ENCODE data around the gene DPP10. TPM values are rescaled to one million over a fixed set of nuclear protein-coding genes. Genes with fewer than 3 reads are reported as not detected.

The DPP10 gene
- total RNA-seq, 1 donor from 2014 or later: 1.1 TPM

- no peaks in the 10 kb centered on the region for H3K36me3 ChIP-seq (ENCODE audit: insufficient read depth, low read length)
- Mint-ChIP-seq H3K4me3 (ENCODE audit: unreplicated experiment) (no peak overlapping the region), H3K27me3 (ENCODE audit: low read depth, unreplicated experiment) (peaks cover 3% of the 10 kb centered on the region), H3K36me3 (ENCODE audit: low read depth, unreplicated experiment) (no peaks in the 10 kb centered on the region), H3K9me3 (ENCODE audit: unreplicated experiment) (no peaks in the 10 kb centered on the region), H3K4me1 (ENCODE audit: low read depth, unreplicated experiment) (no peaks in the 10 kb centered on the region), H3K27ac (ENCODE audit: unreplicated experiment) (no peak overlapping the region)
- no peak overlapping the region for H3K27ac ChIP-seq (ENCODE audit: low read depth, low read length)
- TF ChIP-seq, protein P1, sequence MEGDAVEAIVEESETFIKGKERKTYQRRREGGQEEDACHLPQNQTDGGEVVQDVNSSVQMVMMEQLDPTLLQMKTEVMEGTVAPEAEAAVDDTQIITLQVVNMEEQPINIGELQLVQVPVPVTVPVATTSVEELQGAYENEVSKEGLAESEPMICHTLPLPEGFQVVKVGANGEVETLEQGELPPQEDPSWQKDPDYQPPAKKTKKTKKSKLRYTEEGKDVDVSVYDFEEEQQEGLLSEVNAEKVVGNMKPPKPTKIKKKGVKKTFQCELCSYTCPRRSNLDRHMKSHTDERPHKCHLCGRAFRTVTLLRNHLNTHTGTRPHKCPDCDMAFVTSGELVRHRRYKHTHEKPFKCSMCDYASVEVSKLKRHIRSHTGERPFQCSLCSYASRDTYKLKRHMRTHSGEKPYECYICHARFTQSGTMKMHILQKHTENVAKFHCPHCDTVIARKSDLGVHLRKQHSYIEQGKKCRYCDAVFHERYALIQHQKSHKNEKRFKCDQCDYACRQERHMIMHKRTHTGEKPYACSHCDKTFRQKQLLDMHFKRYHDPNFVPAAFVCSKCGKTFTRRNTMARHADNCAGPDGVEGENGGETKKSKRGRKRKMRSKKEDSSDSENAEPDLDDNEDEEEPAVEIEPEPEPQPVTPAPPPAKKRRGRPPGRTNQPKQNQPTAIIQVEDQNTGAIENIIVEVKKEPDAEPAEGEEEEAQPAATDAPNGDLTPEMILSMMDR (IDR thresholded peaks at IDR 0.05; ENCODE audit: insufficient read depth, low read depth, low read length): peak; percentile 61
- TF ChIP-seq EZH2 (IDR thresholded peaks at IDR 0.05; ENCODE audit: insufficient read depth, low read length): no peak
- FAIRE-seq: no peak
- peak; percentile 4 for DNase-seq (ENCODE audit: low read depth)
- H2AFZ ChIP-seq (ENCODE audit: low read depth, low read length): no peak overlapping the region
- no peak overlapping the region for H3K4me3 ChIP-seq (ENCODE audit: insufficient read depth, low read depth, low read length)
- no peaks in the 10 kb centered on the region for H4K20me1 ChIP-seq (ENCODE audit: insufficient read depth, low read length)
- H3K9me3 ChIP-seq (ENCODE audit: insufficient read depth, low read depth, low read length): no peaks in the 10 kb centered on the region
- no peak overlapping the region for H3K9ac ChIP-seq (ENCODE audit: low read length)
- H3K79me2 ChIP-seq (ENCODE audit: insufficient read depth, low read length): no peaks in the 10 kb centered on the region
- H3K4me1 ChIP-seq (ENCODE audit: insufficient read depth, low read length): no peaks in the 10 kb centered on the region
- H3K27me3 ChIP-seq (ENCODE audit: insufficient read depth, low read length): no peaks in the 10 kb centered on the region
- H3K4me2 ChIP-seq (ENCODE audit: low read length): no peak overlapping the region
Measured at GRCh38 chr2:114550895-114551793, 108.7 kb downstream of the DPP10 start.

- H4K20me1 ChIP-seq (ENCODE audit: insufficient read depth, low read length): no peaks in the 10 kb centered on the region
- no peak overlapping the region for H3K4me2 ChIP-seq (ENCODE audit: low read length)
- no peaks in the 10 kb centered on the region for H3K79me2 ChIP-seq (ENCODE audit: insufficient read depth, low read length)
- Mint-ChIP-seq H3K9me3 (ENCODE audit: unreplicated experiment) (no peaks in the 10 kb centered on the region), H3K4me1 (ENCODE audit: low read depth, unreplicated experiment) (no peaks in the 10 kb centered on the region), H3K27me3 (ENCODE audit: low read depth, unreplicated experiment) (peaks cover 3% of the 10 kb centered on the region), H3K4me3 (ENCODE audit: unreplicated experiment) (no peak overlapping the region), H3K27ac (ENCODE audit: unreplicated experiment) (no peak overlapping the region), H3K36me3 (ENCODE audit: low read depth, unreplicated experiment) (no peaks in the 10 kb centered on the region)
- H3K9me3 ChIP-seq (ENCODE audit: insufficient read depth, low read depth, low read length): no peaks in the 10 kb centered on the region
- DNase-seq (ENCODE audit: low read depth): no peak
- H3K27ac ChIP-seq (ENCODE audit: low read depth, low read length): no peak overlapping the region
- no peak overlapping the region for H3K9ac ChIP-seq (ENCODE audit: low read length)
- H3K4me3 ChIP-seq (ENCODE audit: insufficient read depth, low read depth, low read length): no peak overlapping the region
- no peaks in the 10 kb centered on the region for H3K4me1 ChIP-seq (ENCODE audit: insufficient read depth, low read length)
- TF ChIP-seq, protein P1 (IDR thresholded peaks at IDR 0.05; ENCODE audit: insufficient read depth, low read depth, low read length): no peak
- TF ChIP-seq EZH2 (IDR thresholded peaks at IDR 0.05; ENCODE audit: insufficient read depth, low read length): no peak
- no peaks in the 10 kb centered on the region for H3K27me3 ChIP-seq (ENCODE audit: insufficient read depth, low read length)
- FAIRE-seq: no peak
- H2AFZ ChIP-seq (ENCODE audit: low read depth, low read length): no peak overlapping the region
- no peaks in the 10 kb centered on the region for H3K36me3 ChIP-seq (ENCODE audit: insufficient read depth, low read length)
Measured at GRCh38 chr2:114553027-114553426, 110.6 kb downstream of the DPP10 start.

DNA sequence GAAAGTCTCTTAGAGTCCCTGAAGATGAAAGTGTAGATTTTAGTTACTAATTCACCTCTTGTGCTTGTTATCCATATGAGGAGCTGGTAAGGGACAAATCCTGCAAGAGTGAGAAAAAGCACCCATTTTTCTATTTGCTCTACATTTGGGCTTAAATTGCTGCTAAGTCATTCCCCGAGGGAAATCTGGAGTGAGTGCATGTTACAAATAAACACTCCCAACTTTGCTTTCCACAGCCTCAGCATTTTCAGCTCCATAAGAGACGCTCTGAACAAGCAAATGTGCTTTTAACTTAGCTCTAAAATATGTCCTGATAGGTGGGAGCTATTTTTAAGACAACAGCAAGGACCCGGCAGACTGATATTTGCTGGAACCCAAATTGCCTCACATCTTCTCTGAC, 126.7 kb downstream of the DPP10 start:
- no peak overlapping the region for H3K4me3 ChIP-seq (ENCODE audit: insufficient read depth, low read depth, low read length)
- no peak for DNase-seq (ENCODE audit: low read depth)
- H3K4me1 ChIP-seq (ENCODE audit: insufficient read depth, low read length): no peaks in the 10 kb centered on the region
- no peaks in the 10 kb centered on the region for H3K4me1 Mint-ChIP-seq (ENCODE audit: low read depth, unreplicated experiment)
- H3K27me3 ChIP-seq (ENCODE audit: insufficient read depth, low read length): no peaks in the 10 kb centered on the region
- H3K36me3 Mint-ChIP-seq (ENCODE audit: low read depth, unreplicated experiment): no peaks in the 10 kb centered on the region
- peaks cover 6% of the 10 kb centered on the region for H3K27me3 Mint-ChIP-seq (ENCODE audit: low read depth, unreplicated experiment)
- H3K4me3 Mint-ChIP-seq (ENCODE audit: unreplicated experiment): no peak overlapping the region
- H3K4me2 ChIP-seq (ENCODE audit: low read length): no peak overlapping the region
- FAIRE-seq: no peak
- H3K36me3 ChIP-seq (ENCODE audit: insufficient read depth, low read length): no peaks in the 10 kb centered on the region
- H3K9me3 ChIP-seq (ENCODE audit: insufficient read depth, low read depth, low read length): peaks cover 3% of the 10 kb centered on the region
- TF ChIP-seq, protein P1 (IDR thresholded peaks at IDR 0.05; ENCODE audit: insufficient read depth, low read depth, low read length): no peak
- TF ChIP-seq EZH2 (IDR thresholded peaks at IDR 0.05; ENCODE audit: insufficient read depth, low read length): no peak
- H2AFZ ChIP-seq (ENCODE audit: low read depth, low read length): no peak overlapping the region
- H3K27ac ChIP-seq (ENCODE audit: low read depth, low read length): no peak overlapping the region
- H3K27ac Mint-ChIP-seq (ENCODE audit: unreplicated experiment): no peak overlapping the region
- no peaks in the 10 kb centered on the region for H4K20me1 ChIP-seq (ENCODE audit: insufficient read depth, low read length)
- no peak overlapping the region for H3K9ac ChIP-seq (ENCODE audit: low read length)
- H3K9me3 Mint-ChIP-seq (ENCODE audit: unreplicated experiment): peaks cover 2% of the 10 kb centered on the region
- no peaks in the 10 kb centered on the region for H3K79me2 ChIP-seq (ENCODE audit: insufficient read depth, low read length)
